ENCODE results near the gene TFF2.

The TFF2 gene, protein sequence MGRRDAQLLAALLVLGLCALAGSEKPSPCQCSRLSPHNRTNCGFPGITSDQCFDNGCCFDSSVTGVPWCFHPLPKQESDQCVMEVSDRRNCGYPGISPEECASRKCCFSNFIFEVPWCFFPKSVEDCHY

DNA sequence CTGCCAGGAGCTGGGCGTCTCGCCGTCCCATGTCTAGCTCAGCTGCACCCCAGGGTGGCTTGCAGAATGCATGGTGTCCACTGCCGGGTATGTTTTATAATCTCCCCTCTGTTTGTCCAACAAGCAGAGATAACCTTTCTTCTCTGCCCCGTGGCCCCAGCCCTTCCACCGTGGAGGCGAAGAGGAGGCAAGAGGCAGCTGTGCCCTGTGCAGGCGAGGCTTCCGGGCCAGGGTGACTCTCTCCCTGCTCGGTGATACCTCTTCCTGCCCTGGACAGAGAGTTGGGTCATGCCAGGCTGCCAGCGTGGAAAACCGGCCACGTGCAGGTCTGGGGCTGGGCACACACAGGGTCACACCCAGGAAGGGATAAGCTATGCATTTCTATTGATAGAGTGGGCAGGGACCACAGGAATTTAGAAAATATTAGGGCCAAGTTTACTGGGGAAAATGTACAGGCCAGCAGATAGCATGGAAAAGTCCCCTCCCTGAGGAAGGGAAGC, at the start of gene TFF2:
Gene TFF2 (minus strand): TSS at position 68 of the 500 bp plus-strand sequence. CDS start 37 bp downstream, at position 31.
- no peak for DNase-seq (ENCODE audit: low spot score)

DNA sequence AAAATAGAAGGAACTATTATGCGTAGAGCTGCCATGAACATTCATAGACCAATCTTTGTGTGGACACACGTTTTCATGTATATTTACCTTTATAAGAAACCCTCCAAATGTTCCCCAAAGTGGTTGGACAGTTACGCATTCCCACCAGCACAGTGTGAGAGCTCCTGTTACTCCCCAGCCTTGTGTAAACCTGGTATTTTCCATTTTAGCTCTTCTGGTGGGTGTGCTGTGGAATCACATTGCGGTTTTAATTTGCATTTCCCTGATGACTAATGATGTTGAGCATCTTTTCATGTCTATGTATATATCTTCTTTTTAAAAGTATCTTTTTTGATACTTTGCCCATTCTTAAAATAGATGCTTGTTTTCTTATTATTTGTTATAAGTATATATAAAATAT, 49.7 kb upstream of the TFF2 start:
- DNase-seq (ENCODE audit: low spot score) = no peak

DNA sequence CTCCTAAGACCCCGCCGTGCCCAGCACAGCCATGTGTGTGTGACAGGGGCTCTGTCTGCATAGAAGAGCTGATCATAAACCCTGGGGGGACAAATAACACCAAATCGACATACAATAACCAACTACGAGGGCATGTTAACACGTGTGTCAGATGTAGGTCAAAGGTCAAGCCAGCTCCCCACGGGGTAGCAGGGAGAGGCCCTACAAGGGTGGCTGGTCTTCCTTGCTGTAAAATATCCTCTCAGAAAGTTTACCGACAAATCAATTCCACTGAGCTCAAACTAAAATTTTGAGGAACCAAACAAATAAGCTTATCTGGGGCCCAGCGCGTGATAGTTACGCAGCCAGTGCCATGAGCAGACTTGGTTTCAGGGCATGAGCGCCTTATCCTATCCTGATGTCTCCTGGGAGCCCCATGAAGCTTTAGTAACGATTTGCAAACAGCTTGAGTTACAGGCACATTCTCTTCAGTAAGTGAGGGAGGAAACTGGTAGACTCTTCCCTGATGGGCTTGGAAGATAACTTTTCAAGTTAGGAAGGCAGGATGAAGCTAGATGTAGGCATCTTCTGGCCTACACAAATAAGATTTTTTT, 47.7 kb upstream of the TFF2 start:
- DNase-seq (ENCODE audit: low spot score) = no peak

DNA sequence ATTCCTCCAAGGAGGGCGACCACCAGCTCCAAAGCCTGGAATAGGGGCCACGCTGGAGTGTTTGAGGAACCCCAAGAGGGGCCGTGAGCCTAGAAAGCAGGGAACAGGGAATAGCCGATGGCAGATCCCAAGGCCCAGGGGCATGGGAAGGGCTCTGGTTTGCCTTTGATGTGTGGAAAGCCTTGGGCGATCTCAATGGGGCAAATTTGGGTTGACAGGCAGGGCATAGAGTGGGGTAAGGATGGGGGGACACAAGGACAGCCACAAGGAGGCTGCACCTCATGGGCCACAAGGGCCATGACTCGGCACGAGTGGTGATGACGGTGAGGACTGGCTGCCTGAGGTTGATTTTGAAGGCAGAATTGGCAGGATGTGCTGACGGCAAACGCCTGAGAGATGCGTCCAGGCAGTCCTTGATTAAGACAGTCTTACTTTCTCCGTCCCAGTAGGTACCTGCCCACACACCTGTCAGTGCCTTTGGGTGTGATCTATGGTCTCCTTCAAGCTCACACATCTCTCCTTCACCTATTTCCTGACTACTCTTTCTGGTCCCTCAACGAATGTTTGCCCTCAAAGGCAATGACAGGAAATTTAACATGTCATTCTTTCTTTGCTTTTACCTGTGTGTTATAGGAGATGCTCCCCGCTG, 47.1 kb upstream of the TFF2 start:
- no peak for DNase-seq (ENCODE audit: low spot score)

DNA sequence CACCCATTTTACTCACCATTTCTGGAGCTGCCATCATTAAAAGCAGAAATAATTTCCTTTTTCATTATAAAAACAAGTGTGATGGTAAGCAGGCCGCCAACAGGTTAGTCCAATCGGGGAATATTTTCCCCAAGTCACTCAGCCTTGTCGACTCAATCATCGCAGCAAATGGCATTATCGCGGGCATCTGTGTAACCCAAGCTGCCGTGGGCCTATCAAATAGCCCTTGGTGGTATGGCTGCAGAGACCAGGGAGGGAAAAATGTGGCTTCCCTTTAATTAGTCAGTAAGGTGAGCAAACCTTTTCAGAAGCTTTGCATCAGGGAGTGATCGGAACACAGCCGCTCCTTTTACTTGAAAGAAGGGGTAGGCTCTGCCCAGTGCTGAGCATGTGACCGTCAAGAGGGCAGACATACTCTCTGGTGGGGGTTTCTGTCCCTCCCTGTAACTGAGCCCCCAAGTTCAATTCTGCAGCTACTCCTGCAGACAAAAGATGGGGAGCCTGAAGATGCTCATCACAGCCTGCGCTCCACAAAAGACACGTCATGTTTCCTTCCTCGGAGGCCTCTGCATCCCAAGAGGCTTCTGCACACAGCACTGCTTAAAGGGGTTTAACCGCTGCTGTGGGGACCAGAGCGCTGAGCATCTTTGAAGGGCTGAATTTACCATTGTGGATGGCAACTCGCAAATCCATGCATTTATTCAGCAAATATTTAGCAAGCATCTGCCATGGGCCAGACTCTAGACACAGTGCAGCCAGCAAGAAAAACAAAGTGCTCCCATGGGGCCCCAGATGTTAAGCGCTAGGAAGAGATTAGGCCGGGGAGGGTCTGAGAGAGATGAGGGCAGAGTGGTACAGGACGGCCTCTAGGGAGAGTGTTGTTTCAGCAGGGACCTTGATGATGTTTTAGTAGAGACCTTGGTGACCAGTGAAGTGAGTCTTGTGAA, 46.3 kb upstream of the TFF2 start:
- DNase-seq (ENCODE audit: low spot score) = no peak

DNA sequence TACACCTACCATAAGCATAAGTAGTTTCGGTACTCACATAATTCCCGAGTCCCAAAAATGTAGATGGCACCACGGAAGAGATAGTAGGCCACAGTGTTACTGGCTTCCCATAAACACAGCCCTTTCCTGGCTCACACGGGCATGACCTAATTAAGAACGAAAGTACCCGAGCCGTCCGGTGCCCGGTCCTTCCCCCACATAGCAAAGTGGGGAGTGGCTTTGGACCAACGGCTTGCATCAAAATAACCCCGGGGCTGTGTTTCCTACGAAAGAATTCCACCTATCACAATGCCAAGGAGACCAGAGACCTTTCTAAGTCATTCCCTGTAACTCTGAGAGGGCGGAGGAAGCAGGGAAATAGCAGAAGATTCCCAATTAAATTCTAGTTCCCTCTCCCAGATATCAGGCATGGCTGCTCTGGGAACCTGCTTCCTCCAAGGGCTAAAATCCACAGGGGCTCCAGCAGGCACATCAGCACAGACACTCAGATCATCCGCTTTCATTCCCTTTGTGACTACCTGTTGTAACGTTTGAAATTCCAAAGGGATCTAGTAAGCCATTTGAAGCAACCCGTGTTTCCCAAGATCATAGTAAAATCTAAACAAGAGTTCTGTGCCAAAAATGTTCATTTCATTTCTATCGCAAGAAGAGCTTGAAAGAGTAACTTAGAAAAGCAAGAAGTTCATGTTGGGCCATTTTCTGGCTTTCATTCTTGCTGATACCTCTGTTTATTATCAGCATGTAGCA, 45.3 kb upstream of the TFF2 start, which contains the start of gene TMPRSS3:
Gene TMPRSS3 (minus strand): TSS at position 148 of the 747 bp plus-strand sequence. CDS start 635 bp downstream, outside the sequence.
- DNase-seq (ENCODE audit: low spot score) = no peak

DNA sequence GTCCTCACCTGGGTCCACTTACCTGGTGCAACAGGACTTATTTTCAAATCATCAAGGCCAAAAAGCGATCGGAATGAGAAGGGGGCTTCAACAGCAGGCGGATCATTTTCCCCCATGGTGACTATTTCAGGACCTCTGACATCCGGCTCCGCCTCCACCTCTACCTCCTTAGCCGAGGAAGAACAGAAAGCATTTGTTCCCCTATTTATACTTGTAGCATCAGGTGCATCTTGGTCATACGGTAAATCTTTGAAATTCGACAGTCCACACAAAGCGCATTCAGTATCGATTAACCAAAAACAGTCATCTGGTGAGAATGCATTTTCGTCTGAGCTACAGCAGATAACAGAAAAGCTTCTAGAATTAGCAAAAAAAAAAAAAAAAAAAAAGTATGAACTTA, 44.5 kb upstream of the TFF2 start:
- DNase-seq (ENCODE audit: low spot score) = no peak

DNA sequence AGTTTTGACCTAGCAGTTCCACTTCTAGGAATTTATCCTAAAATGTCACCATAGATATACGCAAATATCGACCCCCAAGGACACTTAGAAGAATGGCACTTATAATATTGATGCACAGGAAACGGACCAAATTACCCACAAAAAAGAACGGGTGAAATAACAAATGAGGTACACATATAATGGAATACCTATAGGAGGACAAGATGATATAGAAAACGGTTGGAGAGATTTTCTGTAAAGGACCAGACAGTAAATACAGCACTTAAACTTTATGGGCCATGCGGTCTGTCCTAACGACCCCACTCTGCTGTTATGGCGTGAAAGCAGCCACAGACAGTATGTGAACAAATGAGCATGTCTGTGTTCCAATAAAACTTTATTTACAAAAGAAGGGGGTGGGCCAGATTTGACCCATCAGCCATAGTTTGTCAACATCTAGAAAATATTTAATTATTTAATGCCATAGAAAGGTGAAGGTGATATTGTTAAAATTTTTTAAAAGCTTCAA, 42.7 kb upstream of the TFF2 start:
- DNase-seq (ENCODE audit: low spot score) = no peak

DNA sequence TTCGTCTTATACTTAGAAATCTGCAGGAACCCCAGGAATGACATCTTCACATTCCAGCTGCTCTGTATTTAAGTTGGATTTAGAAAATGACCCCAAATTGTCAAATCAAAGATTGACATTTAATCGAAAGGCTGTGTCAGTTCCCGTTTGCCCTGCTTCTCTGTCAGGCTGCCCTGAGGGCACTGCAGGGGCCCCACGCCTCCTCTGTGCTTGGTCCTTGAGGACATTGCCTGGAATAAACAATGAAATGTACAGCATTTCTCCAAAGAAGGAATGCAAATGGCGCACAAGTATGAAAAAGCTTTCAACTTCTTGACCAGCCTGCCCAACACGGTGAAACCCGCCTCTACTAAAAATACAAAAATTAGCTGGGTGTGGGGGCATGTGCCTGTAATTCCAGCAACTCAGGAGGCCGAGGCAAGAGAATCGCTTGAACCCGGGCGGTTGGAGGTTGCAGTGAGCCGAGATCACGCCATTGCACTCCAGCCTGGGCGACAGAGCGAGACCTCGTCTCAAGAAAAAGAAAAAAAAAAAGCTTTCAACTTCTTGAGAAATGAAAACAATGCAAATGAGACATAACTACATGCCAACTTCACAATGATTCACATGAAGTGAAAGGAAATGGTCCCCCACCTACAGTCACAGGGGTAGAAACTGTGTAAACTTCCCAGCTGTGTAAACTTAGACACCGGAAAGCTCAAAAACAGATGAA, 42.1 kb upstream of the TFF2 start:
- DNase-seq (ENCODE audit: low spot score) = no peak

DNA sequence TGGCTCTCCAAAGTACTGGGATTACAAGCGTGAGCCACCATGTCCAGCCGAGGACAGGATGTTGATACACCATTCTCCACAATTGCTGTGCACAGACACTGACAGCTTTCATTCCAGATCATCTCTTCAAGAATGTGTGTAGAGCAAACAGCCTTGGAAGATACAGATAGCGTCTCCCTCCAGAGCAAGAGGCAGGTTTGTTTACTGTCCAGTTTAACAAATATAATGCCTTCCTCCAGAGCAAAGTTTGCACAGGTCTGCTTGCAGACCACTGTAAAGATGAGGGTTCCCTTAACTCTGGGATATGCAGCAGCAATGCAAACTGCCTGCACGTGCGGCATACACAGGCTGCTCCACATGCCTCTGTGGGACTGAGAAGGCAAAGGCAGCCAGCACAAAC, 40.5 kb upstream of the TFF2 start:
- DNase-seq (ENCODE audit: low spot score) = no peak

DNA sequence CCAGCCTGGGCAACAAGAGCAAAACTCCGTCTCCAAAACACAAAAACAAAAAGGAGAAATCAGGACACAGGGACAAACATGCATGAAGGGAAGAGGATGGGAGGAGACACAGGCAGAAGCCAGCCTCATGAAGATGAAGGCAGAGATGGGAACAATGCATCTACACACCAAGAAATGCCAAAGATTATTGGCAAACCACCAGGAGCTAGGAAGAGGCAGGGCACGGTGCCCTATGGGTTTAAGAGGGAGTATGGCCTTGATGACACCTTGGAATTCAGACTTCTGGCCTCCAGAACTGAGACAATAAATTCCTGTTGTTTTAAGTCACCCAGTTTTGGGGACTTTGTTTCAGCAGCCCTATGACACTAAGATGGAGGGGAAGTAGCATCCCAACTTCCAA, 39.9 kb upstream of the TFF2 start:
- DNase-seq (ENCODE audit: low spot score) = no peak

DNA sequence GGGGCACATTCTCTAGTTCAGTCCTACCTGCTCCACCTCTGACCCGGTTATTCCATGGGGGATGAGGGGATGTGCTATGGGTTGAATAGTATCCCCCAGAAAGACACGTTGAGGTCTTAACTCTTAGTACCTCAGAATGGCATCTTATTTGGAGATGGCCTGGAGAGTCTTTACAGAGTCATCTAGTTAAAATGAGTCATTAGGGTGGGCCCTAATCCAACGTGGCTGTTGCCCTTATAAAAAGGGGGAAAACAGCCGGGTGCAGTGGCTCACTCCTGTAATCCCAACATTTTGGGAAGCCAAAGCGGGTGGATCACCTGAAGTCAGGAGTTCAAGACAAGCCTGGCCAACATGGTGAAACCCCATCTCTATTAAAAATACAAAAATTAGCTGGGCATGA, 39.4 kb upstream of the TFF2 start:
- DNase-seq (ENCODE audit: low spot score) = no peak

DNA sequence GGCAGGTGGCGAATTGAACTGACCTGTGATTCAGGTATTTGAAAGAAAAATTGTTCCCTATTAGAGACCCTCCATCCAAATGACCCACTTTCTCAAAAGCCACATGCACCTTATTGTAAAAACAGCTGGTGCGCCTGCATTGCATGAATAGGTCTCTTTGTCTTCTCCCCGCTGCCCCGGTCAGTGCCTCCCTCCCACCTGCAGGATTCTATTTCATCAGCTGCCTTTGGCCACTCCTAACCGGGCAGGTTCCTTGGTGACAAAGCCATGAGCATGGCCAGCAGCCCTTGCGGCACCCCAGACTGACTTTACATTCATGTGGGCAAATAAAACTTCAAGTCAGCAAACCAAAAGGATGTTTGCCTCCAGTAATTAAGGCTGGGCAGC, 38.6 kb upstream of the TFF2 start:
- no peak for DNase-seq (ENCODE audit: low spot score)

DNA sequence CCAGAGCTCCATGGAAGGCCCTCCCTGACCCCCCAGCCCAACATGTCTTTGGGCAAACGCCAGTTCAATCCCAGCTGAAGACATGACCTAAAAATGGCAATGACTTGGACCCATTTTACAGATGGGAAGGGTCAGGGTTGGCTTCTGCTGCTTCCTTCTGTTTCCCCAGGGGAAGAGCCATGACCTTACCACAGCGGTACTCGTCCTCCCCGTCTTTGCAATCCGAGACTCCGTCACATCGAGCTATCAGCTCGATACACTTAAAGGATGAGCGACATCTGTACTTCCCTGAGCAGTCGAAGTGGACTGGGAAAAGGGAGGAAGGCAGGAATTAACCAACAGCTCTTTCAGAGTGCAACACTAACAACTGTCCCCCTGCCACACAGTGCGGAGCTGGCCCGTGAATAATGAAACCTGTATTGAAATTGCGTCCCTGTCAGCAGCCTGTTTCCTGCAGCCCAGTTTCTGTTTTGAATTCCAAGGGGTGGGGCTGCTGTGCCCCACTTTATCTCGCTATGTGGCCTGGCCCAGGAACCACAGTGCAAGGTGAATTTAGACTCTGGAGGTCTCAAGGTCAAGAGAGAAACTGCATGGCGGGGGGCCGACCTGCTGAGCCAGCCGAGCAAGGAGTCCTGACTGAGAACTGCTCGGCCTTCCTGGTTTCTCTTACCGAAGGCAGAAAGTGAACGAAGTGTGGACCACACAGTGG, 38.1 kb upstream of the TFF2 start:
- DNase-seq (ENCODE audit: low spot score) = no peak

DNA sequence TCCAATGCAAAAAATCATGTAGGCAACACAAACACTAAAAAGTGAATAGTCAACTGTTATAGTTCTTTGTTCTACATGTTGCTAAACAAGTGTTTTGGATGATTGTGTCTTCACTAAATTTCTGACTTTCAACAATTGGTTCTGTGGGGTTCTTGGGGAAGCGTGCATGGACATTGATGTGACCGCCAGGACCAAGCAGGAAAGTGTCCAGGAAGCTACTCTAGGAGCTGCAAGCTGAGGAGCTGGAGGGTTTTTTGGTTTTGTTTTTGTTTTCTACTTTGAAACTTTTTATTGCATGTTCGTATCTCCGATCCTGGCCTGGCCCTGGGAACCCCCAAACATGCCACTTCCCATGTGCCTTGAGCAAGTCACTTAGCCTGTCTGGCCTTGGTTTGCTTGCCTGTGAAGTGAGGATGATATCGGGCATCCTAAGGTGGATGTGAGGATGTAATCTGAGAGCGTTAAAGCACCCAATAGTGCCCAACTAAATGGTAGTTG, 37.1 kb upstream of the TFF2 start:
- DNase-seq (ENCODE audit: low spot score) = no peak

DNA sequence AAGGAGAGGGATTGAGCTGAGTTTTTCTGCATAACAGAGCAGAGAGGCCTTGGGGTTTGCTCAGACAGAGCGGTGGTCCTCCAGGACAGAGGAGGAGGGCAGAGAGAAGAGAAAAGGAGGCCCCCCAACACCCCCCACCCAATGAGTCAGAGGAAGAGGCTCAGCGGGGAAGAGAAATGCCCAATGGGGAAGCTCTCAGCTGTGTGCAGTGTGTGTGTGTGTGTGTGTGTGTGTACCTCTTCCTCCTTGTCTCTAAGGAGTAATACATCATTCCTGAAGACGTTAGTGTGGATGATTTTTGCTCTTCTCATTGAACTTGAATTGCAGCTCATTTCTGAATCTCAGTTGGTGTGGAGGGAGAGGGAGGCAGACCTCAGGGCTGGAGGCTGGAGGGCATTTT, 36.4 kb upstream of the TFF2 start:
- no peak for DNase-seq (ENCODE audit: low spot score)

DNA sequence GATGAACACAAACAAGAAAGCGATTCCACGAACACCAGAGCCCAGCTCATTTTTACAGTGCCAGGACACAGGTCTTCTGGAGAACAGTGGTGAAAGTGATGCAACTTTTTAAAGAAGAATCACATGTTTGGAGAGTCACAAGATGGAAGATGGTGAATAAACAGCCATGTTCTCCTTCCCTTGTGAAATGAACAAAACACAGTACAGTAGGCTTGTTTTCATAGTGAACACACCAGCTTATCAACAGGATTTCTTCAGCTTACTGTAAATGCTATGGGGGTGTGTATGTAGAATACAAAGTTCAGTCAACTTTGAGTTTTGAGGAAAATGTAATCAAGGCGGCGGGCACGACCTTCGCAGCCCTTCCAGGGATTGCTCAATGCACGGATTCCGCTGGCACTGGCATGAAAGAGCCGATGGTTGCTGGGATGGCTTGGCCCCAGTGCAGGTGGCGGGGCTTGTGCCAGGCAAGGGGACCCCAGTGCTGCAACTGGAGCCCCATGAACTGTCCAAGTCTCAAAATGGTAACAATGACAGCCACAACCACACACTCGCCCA, 35.3 kb upstream of the TFF2 start:
- no peak for DNase-seq (ENCODE audit: low spot score)

DNA sequence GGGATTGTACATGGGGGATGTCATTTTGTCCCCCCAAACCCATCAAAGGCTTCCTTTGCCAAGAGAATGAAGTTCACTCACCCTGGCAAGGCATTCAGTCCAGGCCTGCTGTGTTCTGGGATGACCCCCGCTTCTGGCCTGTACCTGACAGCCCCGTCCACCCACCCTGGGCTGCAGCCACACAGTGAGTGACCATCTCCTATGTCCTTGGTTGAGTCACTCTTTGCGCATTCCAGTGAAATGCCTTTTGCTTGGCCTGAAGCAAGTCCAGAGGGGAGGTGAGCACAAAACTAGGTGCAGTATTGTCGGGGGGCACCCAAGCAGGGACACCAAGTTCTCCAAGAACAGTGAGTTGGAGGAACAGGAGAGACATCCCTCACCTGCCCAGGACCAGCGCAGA, 34.8 kb upstream of the TFF2 start:
- no peak for DNase-seq (ENCODE audit: low spot score)

DNA sequence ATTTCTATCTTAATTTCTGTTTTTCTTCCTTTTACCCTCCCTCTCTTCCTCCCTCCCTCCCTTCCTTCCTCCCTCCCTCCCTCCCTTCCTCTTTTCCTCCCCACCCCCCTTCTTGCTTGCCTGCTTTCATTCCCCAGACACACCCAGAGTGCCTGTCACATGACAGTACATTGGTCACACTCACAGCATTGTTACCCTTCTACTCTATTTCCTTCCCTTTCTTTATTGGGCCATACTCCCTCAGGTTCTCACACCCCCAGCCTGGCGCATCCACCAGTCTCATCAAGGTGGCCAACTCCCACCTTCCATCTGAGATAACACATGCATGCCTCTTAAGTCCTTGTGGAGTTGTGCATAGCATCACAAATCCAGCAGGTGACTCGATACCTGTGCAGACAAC, 34.2 kb upstream of the TFF2 start:
- DNase-seq (ENCODE audit: low spot score) = no peak

Data from GM03348 (cell line).